Karpas-422 (cell line): ENCODE measurements around the gene LHPP. TPM values are rescaled to one million over a fixed set of nuclear protein-coding genes. Genes with fewer than 3 reads are reported as not detected.

ENCODE experiments used
- DNase-seq: peaks from one replicate; pipeline ENCODE4 v3.0.0-alpha.2; 2015
- H2AFZ ChIP-seq: fragments of 200-600 bp; sonication (generic); 2 replicates; pipeline ENCODE4 v1.6.1; 2014; ENCODE audit warnings: antibody characterized with exemption, low read length, mixed read lengths
- H3K27ac ChIP-seq: fragments of 200-600 bp; sonication (generic); 2 replicates; pipeline ENCODE4 v1.5.1; 2014; ENCODE audit warnings: mild to moderate bottlenecking, low read length, moderate library complexity
- H3K27me3 ChIP-seq: fragments of 200-600 bp; sonication (generic); 2 replicates; pipeline ENCODE4 v1.6.1; 2014; ENCODE audit warnings: low read length, mixed read lengths
- H3K36me3 ChIP-seq: fragments of 200-600 bp; sonication (generic); 2 replicates; pipeline ENCODE4 v1.6.1; 2014; ENCODE audit warnings: low read length, mixed read lengths; ENCODE audit not compliant: insufficient read depth
- H3K4me1 ChIP-seq: fragments of 200-600 bp; sonication (generic); 2 replicates; pipeline ENCODE4 v1.6.1; 2014; ENCODE audit warnings: mild to moderate bottlenecking, low read length, mixed read lengths
- H3K4me2 ChIP-seq: fragments of 200-600 bp; sonication (generic); 2 replicates; pipeline ENCODE4 v1.6.1; 2014; ENCODE audit warnings: low read length, low read depth, mild to moderate bottlenecking; ENCODE audit not compliant: poor library complexity, severe bottlenecking
- H3K4me3 ChIP-seq: fragments of 200-600 bp; sonication (generic); 2 replicates; pipeline ENCODE4 v1.5.1; 2014; ENCODE audit warnings: mild to moderate bottlenecking, antibody characterized with exemption, low read length, mixed read lengths
- H3K79me2 ChIP-seq: fragments of 200-600 bp; sonication (generic); 2 replicates; pipeline ENCODE4 v1.6.1; 2014; ENCODE audit warnings: mild to moderate bottlenecking, low read length, mixed read lengths
- H3K9ac ChIP-seq: fragments of 200-600 bp; sonication (generic); 2 replicates; pipeline ENCODE4 v1.6.0; 2014; ENCODE audit warnings: low read length
- H3K9me2 ChIP-seq: fragments of 200-600 bp; sonication (generic), shearing (Covaris generic); replicated peaks from 2 replicates; pipeline ENCODE4 v1.6.0; 2014; ENCODE audit warnings: mild to moderate bottlenecking, low read length, moderate library complexity; ENCODE audit not compliant: insufficient read depth
- H3K9me3 ChIP-seq: fragments of 300-700, 200-600 bp; sonication (generic); 2 replicates; pipeline ENCODE4 v1.6.1; 2014; ENCODE audit warnings: low read length, mixed read lengths
- H4K20me1 ChIP-seq: fragments of 200-600 bp; sonication (generic); 2 replicates; pipeline ENCODE4 v1.6.1; 2014; ENCODE audit warnings: mild to moderate bottlenecking, antibody characterized with exemption, low read length, low read depth; ENCODE audit not compliant: insufficient read depth
- total RNA-seq: library from RNA; depleted of rRNA; stranded (reverse); fragments of >200 nt; shearing (Covaris generic); gene quantifications from 2 replicates; pipeline ENCODE4 v1.2.3, GENCODE V29; 2014; ENCODE audit warnings: low replicate concordance

Gene LHPP
- total RNA-seq, 1 experiment from 2014 or later: 57.2 TPM

- no peaks in the 10 kb centered on the region for H3K36me3 ChIP-seq
- no peak overlapping the region for H2AFZ ChIP-seq
- H3K4me2 ChIP-seq: no peak overlapping the region
- H3K79me2 ChIP-seq: peaks cover 100% of the 10 kb centered on the region
- no peak overlapping the region for H3K4me3 ChIP-seq
- peaks cover 29% of the 10 kb centered on the region for H4K20me1 ChIP-seq
- H3K4me1 ChIP-seq: peaks cover 23% of the 10 kb centered on the region
- no peak overlapping the region for H3K27ac ChIP-seq
- DNase-seq: no peak
- no peaks in the 10 kb centered on the region for H3K9me2 ChIP-seq
- no peaks in the 10 kb centered on the region for H3K27me3 ChIP-seq
- no peaks in the 10 kb centered on the region for H3K9me3 ChIP-seq
- no peak overlapping the region for H3K9ac ChIP-seq
These were observed 186.5 kb downstream of the LHPP start for GRCh38 chr10:124648131-124648475.

GRCh38 chr10:124648738-124649137 lies 187.1 kb downstream of the LHPP start:
- H3K36me3 ChIP-seq: no peaks in the 10 kb centered on the region
- peaks cover 23% of the 10 kb centered on the region for H3K4me1 ChIP-seq
- no peak overlapping the region for H3K4me2 ChIP-seq
- no peak overlapping the region for H3K9ac ChIP-seq
- no peak for DNase-seq
- H3K27ac ChIP-seq: no peak overlapping the region
- no peak overlapping the region for H2AFZ ChIP-seq
- H3K27me3 ChIP-seq: no peaks in the 10 kb centered on the region
- peaks cover 100% of the 10 kb centered on the region for H3K79me2 ChIP-seq
- no peak overlapping the region for H3K4me3 ChIP-seq
- peaks cover 29% of the 10 kb centered on the region for H4K20me1 ChIP-seq
- no peaks in the 10 kb centered on the region for H3K9me3 ChIP-seq
- no peaks in the 10 kb centered on the region for H3K9me2 ChIP-seq

GRCh38 chr10:124649214-124649613 lies 187.6 kb downstream of the LHPP start:
- H3K9me2 ChIP-seq: no peaks in the 10 kb centered on the region
- no peaks in the 10 kb centered on the region for H3K27me3 ChIP-seq
- H3K4me1 ChIP-seq: peaks cover 23% of the 10 kb centered on the region
- H3K4me2 ChIP-seq: no peak overlapping the region
- H3K36me3 ChIP-seq: no peaks in the 10 kb centered on the region
- no peak overlapping the region for H2AFZ ChIP-seq
- DNase-seq: no peak
- H4K20me1 ChIP-seq: peaks cover 28% of the 10 kb centered on the region
- H3K9me3 ChIP-seq: no peaks in the 10 kb centered on the region
- H3K27ac ChIP-seq: no peak overlapping the region
- peaks cover 100% of the 10 kb centered on the region for H3K79me2 ChIP-seq
- no peak overlapping the region for H3K4me3 ChIP-seq
- H3K9ac ChIP-seq: no peak overlapping the region

- Histone ChIP-seq H3K36me3 (0 out of 2 replicates have a peak, but pooled peaks cover under 1% of the 10 kb centered on the region), H3K4me1 (peaks cover 23% of the 10 kb centered on the region), H3K27me3 (no peaks in the 10 kb centered on the region), H3K9me2 (no peaks in the 10 kb centered on the region), H2AFZ (no peak overlapping the region), H4K20me1 (peaks cover 20% of the 10 kb centered on the region), H3K4me2 (no peak overlapping the region), H3K27ac (no peak overlapping the region), H3K9ac (no peak overlapping the region), H3K4me3 (no peak overlapping the region), H3K79me2 (peaks cover 100% of the 10 kb centered on the region), H3K9me3 (no peaks in the 10 kb centered on the region)
- DNase-seq: no peak
These were observed 188.6 kb downstream of the LHPP start for GRCh38 chr10:124650263-124650662.

- peaks cover 7% of the 10 kb centered on the region; the same call in 1 of the 2 replicates for H3K36me3 ChIP-seq
These were observed 189.3 kb downstream of the LHPP start for GRCh38 chr10:124650820-124651401.

GRCh38 chr10:124651402-124651891 lies 189.8 kb downstream of the LHPP start:
- H4K20me1 ChIP-seq: peaks cover 27% of the 10 kb centered on the region
- H3K4me2 ChIP-seq: no peak overlapping the region
- H3K9me2 ChIP-seq: no peaks in the 10 kb centered on the region
- no peak overlapping the region for H3K27ac ChIP-seq
- no peak overlapping the region for H3K9ac ChIP-seq
- peaks cover 16% of the 10 kb centered on the region for H3K4me1 ChIP-seq
- peaks cover 100% of the 10 kb centered on the region for H3K79me2 ChIP-seq
- no peak for DNase-seq
- no peak overlapping the region for H2AFZ ChIP-seq
- no peak overlapping the region for H3K4me3 ChIP-seq
- H3K9me3 ChIP-seq: no peaks in the 10 kb centered on the region
- H3K36me3 ChIP-seq: peaks cover 12% of the 10 kb centered on the region; the same call in 1 of the 2 replicates
- H3K27me3 ChIP-seq: no peaks in the 10 kb centered on the region

More at GRCh38 chr10:124650820-124651401, 189.3 kb downstream of the LHPP start:
- Histone ChIP-seq H3K79me2 (peaks cover 100% of the 10 kb centered on the region), H3K27me3 (no peaks in the 10 kb centered on the region), H2AFZ (no peak overlapping the region), H3K4me1 (peaks cover 20% of the 10 kb centered on the region), H3K9me3 (no peaks in the 10 kb centered on the region), H3K9ac (no peak overlapping the region), H3K9me2 (no peaks in the 10 kb centered on the region), H3K27ac (no peak overlapping the region), H3K4me3 (no peak overlapping the region), H4K20me1 (peaks cover 23% of the 10 kb centered on the region), H3K4me2 (no peak overlapping the region)
- DNase-seq: no peak

GRCh38 chr10:124652200-124652599 lies 190.6 kb downstream of the LHPP start:
- peaks cover 14% of the 10 kb centered on the region; the same call in 1 of the 2 replicates for H3K36me3 ChIP-seq
- H3K27ac ChIP-seq: no peak overlapping the region
- H3K27me3 ChIP-seq: no peaks in the 10 kb centered on the region
- H4K20me1 ChIP-seq: peaks cover 24% of the 10 kb centered on the region; the same call in 1 of the 2 replicates
- no peaks in the 10 kb centered on the region for H3K9me2 ChIP-seq
- no peak overlapping the region for H3K4me2 ChIP-seq
- H3K4me1 ChIP-seq: peaks cover 11% of the 10 kb centered on the region
- H2AFZ ChIP-seq: no peak overlapping the region
- H3K79me2 ChIP-seq: peaks cover 96% of the 10 kb centered on the region
- H3K4me3 ChIP-seq: no peak overlapping the region
- H3K9me3 ChIP-seq: no peaks in the 10 kb centered on the region
- H3K9ac ChIP-seq: no peak overlapping the region
- DNase-seq: no peak

- H3K9ac ChIP-seq: no peak overlapping the region
- H3K79me2 ChIP-seq: peaks cover 96% of the 10 kb centered on the region
- no peak overlapping the region for H3K4me3 ChIP-seq
- H3K9me3 ChIP-seq: no peaks in the 10 kb centered on the region
- peaks cover 11% of the 10 kb centered on the region for H3K4me1 ChIP-seq
- no peak overlapping the region for H3K27ac ChIP-seq
- no peaks in the 10 kb centered on the region for H3K27me3 ChIP-seq
- peaks cover 18% of the 10 kb centered on the region; the same call in 1 of the 2 replicates for H3K36me3 ChIP-seq
- H2AFZ ChIP-seq: no peak overlapping the region
- peaks cover 25% of the 10 kb centered on the region for H4K20me1 ChIP-seq
- no peaks in the 10 kb centered on the region for H3K9me2 ChIP-seq
- no peak overlapping the region for H3K4me2 ChIP-seq
- DNase-seq: no peak
These were observed 191.1 kb downstream of the LHPP start for GRCh38 chr10:124652701-124653100.
